AG10803 (cell line): ENCODE data around the gene ZNF329.

ENCODE experiments used
- DNase-seq: peaks from one replicate; pipeline ENCODE4 v3.0.0; 2010; ENCODE audit warnings: low read depth
- H3K4me3 ChIP-seq: 2 replicates; pipeline ENCODE4 v1.5.1; 2011; ENCODE audit warnings: mild to moderate bottlenecking, low read length, control low read depth
- TF ChIP-seq, protein P1 (sequence below): conservative IDR thresholded peaks from 2 replicates; pipeline ENCODE4 v1.5.1; 2011; ENCODE audit warnings: mild to moderate bottlenecking, low read length, control low read depth, inconsistent platforms

Gene ZNF329

DNA sequence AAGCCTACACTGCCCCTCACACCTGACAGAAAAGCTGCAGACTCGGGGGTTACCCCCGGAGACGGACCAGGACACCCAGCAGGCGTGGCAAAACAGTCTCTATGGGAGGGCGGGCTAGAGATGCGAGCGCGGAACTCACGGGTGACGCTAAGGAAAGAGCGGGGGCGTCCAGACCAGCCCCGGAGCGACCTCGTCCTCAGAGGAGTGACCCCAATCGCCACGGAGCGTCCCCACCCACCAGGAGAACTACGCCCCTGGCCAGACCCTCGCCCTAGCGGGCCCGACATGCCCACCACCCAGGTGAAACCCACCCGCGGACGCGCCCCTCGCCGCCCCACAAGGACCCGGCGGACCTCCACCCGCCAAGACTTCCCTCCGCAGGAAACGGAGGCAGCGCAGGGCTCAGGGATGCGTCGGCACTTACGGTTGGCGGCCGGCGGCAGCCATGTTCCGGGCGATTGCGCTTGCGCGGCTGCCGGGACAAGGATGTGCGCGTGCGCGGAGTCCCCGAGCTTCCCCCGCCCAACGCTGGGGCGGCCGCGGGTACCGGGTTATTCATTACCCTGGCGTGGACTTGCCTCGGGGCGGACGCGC, at the start of gene ZNF329:
TSS of gene ZNF329 (minus strand) at position 462 of the 594 bp plus-strand sequence. CDS start 21,286 bp downstream, outside the sequence.
- DNase-seq: peak; percentile 74
- TF ChIP-seq, protein P1, sequence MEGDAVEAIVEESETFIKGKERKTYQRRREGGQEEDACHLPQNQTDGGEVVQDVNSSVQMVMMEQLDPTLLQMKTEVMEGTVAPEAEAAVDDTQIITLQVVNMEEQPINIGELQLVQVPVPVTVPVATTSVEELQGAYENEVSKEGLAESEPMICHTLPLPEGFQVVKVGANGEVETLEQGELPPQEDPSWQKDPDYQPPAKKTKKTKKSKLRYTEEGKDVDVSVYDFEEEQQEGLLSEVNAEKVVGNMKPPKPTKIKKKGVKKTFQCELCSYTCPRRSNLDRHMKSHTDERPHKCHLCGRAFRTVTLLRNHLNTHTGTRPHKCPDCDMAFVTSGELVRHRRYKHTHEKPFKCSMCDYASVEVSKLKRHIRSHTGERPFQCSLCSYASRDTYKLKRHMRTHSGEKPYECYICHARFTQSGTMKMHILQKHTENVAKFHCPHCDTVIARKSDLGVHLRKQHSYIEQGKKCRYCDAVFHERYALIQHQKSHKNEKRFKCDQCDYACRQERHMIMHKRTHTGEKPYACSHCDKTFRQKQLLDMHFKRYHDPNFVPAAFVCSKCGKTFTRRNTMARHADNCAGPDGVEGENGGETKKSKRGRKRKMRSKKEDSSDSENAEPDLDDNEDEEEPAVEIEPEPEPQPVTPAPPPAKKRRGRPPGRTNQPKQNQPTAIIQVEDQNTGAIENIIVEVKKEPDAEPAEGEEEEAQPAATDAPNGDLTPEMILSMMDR: no peak
- H3K4me3 ChIP-seq: peak within 1 kb of the TSS; percentile 90

DNA sequence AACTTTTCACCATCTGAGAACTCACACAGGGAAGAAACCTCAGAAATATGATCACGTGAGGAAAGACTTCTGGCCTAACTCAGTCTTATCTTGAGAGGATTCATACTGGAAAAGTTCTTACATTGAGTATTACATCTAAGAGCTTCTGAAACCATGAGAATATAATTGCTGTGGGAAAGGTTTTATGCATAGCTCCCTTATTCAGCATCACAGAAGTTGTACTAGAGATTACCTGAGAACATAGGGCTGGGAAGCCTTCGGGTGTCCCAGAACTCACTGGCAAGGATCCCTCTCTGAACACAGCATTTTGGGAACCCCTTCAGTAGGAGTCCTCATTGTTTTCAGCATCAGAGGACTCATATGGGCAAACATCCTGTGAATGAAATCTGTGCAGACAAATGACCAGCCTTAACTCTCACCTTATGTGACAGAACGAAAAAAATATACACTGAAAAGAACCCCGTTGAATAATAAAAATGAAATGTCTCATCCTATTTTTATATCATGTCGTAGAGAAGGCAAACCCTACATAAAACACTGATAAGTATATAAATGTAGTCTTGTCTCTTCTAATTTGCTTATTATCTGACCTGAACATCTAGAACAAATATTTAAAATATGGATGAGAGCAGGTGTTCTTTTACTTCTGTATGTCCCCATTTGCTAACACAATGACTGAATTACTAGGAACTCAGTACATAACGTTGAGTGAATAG, 46.5 kb upstream of the ZNF329 start:
- DNase-seq: no peak
- TF ChIP-seq, protein P1: no peak
- no peak overlapping the region for H3K4me3 ChIP-seq

DNA sequence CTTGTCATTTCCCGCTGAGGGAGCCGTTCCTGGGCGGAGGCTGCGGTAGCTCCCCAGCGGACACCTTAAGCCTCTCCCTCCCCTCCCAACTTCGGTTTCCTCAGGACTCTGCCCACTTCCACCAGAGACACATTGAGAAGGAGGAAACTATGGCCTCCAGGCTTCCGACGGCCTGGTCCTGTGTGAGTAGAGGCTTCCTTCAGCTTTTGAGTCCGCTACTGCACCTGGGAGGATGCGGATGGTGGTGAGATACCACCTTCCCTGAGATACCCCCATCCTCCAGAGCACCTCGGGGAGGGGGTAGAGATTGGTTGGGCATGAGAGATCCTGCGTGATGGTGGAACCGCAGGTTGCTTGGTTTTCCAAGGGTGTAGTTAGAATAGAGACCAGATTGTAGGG, 33.2 kb upstream of the ZNF329 start:
- DNase-seq: no peak
- peak overlapping the region; percentile 86 for H3K4me3 ChIP-seq
- TF ChIP-seq, protein P1: no peak

DNA sequence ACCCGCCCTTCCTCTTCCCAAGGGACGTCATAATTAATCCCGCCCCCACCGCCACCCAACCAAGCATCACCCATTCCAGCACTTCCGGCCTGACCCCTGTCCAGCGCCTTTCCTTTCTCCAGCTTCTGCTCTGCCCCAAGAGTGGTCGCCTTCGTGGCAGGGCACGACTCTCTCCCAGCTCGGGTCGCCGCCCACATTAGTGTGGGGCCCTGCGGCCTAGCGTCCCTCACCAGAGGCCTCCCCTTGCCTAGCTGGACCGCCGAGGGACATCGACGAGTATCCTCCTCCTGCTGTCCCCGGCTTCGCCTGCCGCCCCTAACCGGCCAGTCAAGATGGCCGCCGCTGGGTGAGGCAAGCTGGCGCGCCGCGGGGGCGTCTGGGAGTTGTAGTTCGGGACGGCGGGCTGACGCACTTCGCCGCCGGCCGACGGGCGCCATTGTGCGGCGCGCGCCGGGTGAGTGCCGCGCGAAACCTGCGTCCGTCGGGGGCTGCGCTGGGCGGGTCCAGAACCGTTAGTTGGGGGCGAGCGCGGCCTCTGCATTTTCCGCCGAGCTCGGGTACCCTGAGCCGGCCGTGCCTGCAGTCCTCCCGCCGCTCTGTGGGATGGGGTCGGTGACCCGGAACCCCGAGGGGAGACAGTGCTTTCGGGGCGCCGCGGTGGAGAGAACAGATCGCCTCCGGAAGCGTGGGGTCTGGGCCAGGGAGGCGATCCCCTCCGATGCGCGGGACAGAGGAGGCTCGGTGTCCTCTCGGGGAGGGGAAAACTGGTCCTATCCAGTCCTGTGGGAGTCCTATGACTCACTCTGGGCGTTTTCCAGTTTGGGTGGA, 32.6 kb upstream of the ZNF329 start, which contains the start of gene ZNF274:
TSS of gene ZNF274 (plus strand) at position 73 of the 828 bp plus-strand sequence. CDS start 905 bp downstream, outside the sequence.
- DNase-seq: peak; percentile 89
- TF ChIP-seq, protein P1: no peak
- H3K4me3 ChIP-seq: peak within 1 kb of the TSS; percentile 86

DNA sequence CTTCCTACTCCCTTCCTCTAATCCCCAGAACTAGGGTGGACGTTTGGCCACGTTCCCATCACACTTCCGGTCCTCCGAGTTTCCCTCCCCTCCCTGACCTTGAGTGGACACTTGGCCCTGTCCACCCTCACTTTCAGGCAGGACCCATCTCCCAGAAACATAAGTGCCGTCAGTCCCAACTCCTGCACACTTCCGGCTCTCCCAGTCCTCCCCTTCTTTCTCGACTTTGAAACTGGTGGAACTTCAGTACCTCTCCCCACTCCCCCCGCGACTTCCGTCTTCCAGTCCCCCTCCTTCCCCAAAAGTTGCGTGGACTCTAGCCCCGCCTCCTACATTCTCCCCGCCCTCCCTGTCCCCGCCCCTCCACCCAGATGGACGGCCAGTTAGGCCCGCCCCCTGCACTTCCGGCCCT, 32.0 kb upstream of the ZNF329 start:
- DNase-seq: no peak
- TF ChIP-seq, protein P1: no peak
- peak overlapping the region; percentile 86 for H3K4me3 ChIP-seq

DNA sequence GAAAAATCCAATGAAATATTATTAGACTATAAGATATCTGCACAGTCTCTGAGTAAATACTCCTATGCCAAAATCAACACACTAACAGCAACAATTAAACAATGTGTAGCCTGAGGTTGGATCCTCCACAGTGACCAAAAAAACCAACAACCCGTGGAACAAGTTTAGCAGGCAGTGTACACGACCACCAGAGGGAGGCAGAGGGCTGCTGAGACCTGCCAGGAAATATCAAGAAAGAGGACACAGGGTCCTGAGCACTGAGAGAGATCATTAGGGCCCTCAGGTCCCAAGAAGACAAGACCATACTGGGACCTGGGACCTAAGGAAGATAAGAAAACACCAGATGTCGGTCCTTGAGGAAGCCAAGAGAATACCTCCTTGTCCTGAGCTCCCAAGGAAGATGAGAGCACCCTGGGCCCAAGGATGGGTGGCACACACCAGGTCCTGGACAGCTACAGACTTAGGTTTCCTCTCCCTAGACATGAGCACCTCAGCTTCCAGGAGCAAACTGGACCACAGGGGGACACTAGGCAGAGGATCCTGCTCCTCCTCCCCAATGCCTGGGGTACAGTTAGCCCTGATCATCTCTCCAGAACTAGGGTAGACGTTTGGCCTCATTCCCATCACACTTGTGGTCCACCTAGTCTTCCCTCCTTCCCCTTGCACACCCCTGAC, 31.4 kb upstream of the ZNF329 start:
- DNase-seq: peak; percentile 3
- H3K4me3 ChIP-seq: peak overlapping the region; percentile 86
- TF ChIP-seq, protein P1: 0 out of 2 replicates have a peak, but pooled peaks have one; percentile 14
